Glutamatergic neuron (in vitro differentiated cells): ENCODE results near the gene TTC27. TPM values are rescaled to one million over a fixed set of nuclear protein-coding genes. Genes with fewer than 3 reads are reported as not detected.

Experiments
- DNase-seq: peaks from one replicate; pipeline ENCODE4 v3.0.0; 2022
- H3K27ac Mint-ChIP-seq: one replicate; pipeline ENCODE4 v1.8.0; 2020; ENCODE audit warnings: mild to moderate bottlenecking, mixed read lengths, inconsistent platforms; ENCODE audit not compliant: unreplicated experiment
- H3K27me3 Mint-ChIP-seq: one replicate; pipeline ENCODE4 v1.8.0; 2020; ENCODE audit warnings: mild to moderate bottlenecking, moderate library complexity, mixed read lengths, inconsistent platforms; ENCODE audit not compliant: unreplicated experiment
- H3K36me3 Mint-ChIP-seq: one replicate; pipeline ENCODE4 v1.8.0; 2020; ENCODE audit warnings: mild to moderate bottlenecking, mixed read lengths, inconsistent platforms; ENCODE audit not compliant: unreplicated experiment
- H3K4me1 Mint-ChIP-seq: one replicate; pipeline ENCODE4 v1.8.0; 2020; ENCODE audit warnings: mild to moderate bottlenecking, low read depth, mixed read lengths, inconsistent platforms; ENCODE audit not compliant: unreplicated experiment
- H3K4me3 Mint-ChIP-seq: one replicate; pipeline ENCODE4 v1.8.0; 2020; ENCODE audit warnings: mild to moderate bottlenecking, mixed read lengths, inconsistent platforms; ENCODE audit not compliant: unreplicated experiment
- H3K9me3 Mint-ChIP-seq: one replicate; pipeline ENCODE4 v1.8.0; 2020; ENCODE audit warnings: mild to moderate bottlenecking, moderate library complexity, mixed read lengths, inconsistent platforms; ENCODE audit not compliant: unreplicated experiment
- CTCF ChIP-seq: fragments of 200-600 bp; sonication (generic); IDR thresholded peaks from one replicate; pipeline ENCODE4 v1.5.0; 2021; ENCODE audit not compliant: partially characterized antibody, unreplicated experiment
- total RNA-seq: library from RNA; stranded (reverse); fragmentation: NEBNext Ultra II Directional; extraction: Animal tissue kit (Norgen Biotek cat#: 25700); gene quantifications from one replicate; pipeline ENCODE4 v1.2.1, GENCODE V29; 2021; ENCODE audit not compliant: unreplicated experiment

TTC27 gene
- total RNA-seq, 1 donor from 2014 or later, result 8.3 TPM

- DNase-seq, result no peak
- Mint-ChIP-seq H3K27me3 (no peaks in the 10 kb centered on the region), H3K4me1 (no peaks in the 10 kb centered on the region), H3K27ac (no peak overlapping the region), H3K9me3 (no peaks in the 10 kb centered on the region), H3K4me3 (no peak overlapping the region), H3K36me3 (no peaks in the 10 kb centered on the region)
- TF ChIP-seq CTCF, result no peak
Observed at GRCh38 chr2:32756074-32756727, 128.4 kb downstream of the TTC27 start.

GRCh38 chr2:32758232-32758631 is 130.4 kb downstream of the TTC27 start:
- Mint-ChIP-seq H3K36me3 (no peaks in the 10 kb centered on the region), H3K27me3 (no peaks in the 10 kb centered on the region), H3K27ac (no peak overlapping the region), H3K9me3 (no peaks in the 10 kb centered on the region), H3K4me3 (no peak overlapping the region), H3K4me1 (no peaks in the 10 kb centered on the region)
- DNase-seq, result no peak
- TF ChIP-seq CTCF, result no peak

GRCh38 chr2:32760628-32761027 is 132.8 kb downstream of the TTC27 start:
- Mint-ChIP-seq H3K27me3 (no peaks in the 10 kb centered on the region), H3K36me3 (no peaks in the 10 kb centered on the region), H3K9me3 (no peaks in the 10 kb centered on the region), H3K27ac (no peak overlapping the region), H3K4me3 (no peak overlapping the region), H3K4me1 (no peaks in the 10 kb centered on the region)
- no peak for TF ChIP-seq CTCF
- no peak for DNase-seq

- Mint-ChIP-seq H3K36me3 (no peaks in the 10 kb centered on the region), H3K27ac (no peak overlapping the region), H3K4me1 (peaks cover 1% of the 10 kb centered on the region), H3K9me3 (no peaks in the 10 kb centered on the region), H3K4me3 (no peak overlapping the region), H3K27me3 (no peaks in the 10 kb centered on the region)
- DNase-seq, result no peak
- no peak for TF ChIP-seq CTCF
Observed at GRCh38 chr2:32768387-32769174, 140.7 kb downstream of the TTC27 start.

- TF ChIP-seq CTCF, result no peak
- Mint-ChIP-seq H3K27ac (no peak overlapping the region), H3K27me3 (no peaks in the 10 kb centered on the region), H3K4me3 (no peak overlapping the region), H3K36me3 (no peaks in the 10 kb centered on the region), H3K9me3 (no peaks in the 10 kb centered on the region), H3K4me1 (peaks cover 1% of the 10 kb centered on the region)
- DNase-seq, result no peak
Observed at GRCh38 chr2:32770360-32770759, 142.5 kb downstream of the TTC27 start.
